TTC549 (cell line): Measurements from ENCODE around the gene MAST3.

Experiments used
- FAIRE-seq: peaks from 2 replicates; lab custom pipeline; 2012; peaks lifted over from hg19 to GRCh38; lab: Jason Lieb, UNC

MAST3 gene

DNA sequence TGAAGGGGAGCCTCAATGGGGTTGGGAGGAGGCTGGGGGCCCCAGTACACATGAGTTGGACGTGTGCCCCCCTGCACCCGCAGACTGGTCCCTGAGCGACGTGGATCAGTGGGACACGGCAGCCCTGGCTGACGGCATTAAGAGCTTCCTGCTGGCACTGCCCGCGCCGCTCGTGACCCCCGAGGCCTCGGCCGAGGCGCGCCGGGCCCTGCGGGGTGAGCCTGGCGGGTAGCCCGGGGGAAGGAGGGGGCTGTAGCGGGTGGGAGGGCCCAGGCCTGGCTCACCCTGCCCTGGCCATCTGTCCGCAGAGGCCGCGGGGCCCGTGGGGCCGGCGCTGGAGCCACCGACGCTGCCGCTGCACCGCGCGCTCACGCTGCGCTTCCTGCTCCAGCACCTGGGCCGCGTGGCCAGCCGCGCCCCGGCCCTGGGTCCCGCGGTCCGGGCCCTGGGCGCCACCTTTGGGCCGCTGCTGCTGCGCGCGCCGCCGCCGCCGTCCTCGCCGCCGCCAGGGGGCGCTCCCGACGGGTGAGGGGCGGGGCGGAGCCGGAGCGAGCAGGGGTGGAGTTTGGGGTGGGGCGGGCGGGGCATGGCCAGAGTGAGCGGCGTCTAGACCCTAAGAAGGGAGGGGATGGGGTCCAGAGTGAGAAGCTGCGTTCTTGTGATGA, 63.5 kb downstream of the MAST3 start:
- FAIRE-seq: no peak

DNA sequence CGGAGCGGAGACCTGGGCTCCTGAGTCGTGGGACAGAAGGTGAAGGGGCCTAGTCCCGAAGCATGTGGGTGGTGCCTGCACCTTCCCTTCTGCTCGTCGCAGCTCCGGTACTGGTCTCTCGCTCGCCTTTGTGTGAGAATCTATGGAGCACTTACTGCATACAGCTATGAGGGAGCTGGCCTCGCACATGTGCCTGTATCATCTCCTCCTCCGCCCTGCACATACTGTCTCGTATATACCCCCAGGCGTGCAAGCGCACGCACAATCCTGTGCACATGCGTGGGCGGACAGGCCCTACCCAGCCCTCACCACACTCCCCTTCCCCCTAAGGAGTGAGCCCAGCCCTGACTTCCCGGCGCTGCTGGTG, 64.0 kb downstream of the MAST3 start:
- FAIRE-seq: no peak

DNA sequence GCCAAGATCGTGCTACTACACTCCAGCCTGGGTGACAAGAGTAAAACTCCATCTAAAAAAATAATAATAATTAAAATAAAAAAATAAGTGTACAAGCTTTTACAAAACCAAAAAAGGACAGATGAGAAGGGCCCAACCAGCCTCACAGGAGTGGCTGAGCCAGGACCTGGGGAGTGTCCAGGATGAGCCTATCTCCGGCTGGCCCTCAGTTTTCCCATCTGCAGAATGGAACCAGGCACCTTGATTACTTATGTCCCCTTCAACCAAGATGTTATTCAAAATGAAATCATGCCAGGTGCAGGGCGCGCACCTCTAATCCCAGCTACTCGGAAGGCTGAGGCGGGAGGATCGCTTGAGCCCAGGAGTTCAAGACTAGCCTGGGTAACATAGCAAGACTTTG, 66.5 kb downstream of the MAST3 start:
- FAIRE-seq: no peak

DNA sequence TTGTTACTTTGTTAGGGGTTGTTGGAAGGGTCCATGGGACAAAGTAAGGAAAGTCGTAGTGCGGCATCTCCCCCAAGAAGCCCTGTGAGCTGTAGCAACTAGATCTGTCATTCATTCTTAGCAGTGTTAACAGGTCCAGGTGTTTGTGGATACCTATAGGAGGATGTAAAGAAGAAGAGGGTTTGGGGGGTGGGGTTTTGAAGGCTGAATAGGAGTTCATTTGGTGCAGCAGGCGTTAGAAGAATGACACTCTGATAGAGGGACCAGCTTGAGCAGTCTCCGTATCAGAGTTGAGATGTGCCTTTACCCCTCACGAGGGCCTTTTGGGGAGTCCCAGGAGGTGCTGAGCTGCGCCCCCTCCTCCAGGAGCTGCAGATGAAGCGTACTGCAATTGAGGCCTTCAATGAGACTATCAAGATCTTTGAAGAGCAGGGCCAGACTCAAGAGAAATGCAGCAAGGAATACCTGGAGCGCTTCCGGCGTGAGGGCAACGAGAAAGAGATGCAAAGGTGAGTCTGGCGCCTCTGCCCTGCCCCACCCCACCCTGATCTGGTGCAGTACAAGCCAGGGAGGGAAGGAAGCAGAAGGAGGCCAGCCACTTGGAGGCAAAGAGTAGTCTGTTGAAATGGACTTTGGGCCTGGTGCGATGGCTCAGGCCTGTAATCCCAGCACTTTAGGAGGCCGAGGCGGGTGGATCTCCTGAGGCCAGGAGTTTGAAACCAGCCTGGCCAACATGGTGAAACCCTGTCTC, 68.4 kb downstream of the MAST3 start:
- FAIRE-seq: no peak

DNA sequence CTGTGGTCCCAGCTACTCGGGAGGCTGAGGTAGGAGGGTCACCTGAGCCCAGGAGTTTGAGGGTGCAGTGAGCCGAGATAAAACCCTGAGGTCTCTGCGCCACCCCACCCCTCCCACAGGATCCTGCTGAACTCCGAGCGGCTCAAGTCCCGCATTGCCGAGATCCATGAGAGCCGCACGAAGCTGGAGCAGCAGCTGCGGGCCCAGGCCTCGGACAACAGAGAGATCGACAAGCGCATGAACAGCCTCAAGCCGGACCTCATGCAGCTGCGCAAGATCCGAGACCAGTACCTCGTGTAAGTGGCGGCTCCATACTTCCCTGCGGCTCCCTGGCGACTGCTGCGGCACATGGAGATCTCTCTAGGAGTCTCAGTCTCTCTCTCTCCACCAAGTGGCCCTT, 69.4 kb downstream of the MAST3 start:
- no peak for FAIRE-seq

DNA sequence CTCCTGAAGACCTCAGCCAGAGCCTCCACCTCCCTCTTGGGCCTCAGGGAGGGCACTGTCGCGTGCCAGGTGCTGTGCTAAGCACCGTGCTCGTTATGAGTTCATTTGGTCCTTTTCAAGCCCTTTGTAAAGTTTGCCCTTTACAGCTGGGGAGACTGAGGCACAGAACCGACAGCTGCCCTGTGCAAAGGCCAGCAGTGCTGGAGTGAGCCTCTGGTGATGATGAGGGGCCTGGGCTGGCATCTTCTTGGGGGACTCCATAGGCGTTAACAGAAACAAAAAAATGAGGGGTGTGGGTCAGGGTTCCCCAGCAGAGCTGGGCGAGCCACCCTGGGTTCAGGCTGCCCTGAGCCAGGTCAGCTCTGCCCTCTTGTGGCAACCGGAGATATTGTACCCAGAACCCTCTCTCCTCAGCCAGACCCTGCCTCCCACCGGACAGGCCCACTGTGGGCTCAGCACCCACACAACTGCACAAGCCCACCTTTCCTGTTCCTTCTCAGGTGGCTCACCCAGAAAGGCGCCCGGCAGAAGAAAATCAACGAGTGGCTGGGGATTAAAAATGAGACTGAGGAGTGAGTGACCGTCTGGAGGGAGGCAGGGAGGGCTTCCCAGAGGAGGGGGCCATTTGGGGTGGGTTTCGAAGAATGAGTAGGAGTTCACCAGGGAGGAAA, 70.5 kb downstream of the MAST3 start:
- no peak for FAIRE-seq

DNA sequence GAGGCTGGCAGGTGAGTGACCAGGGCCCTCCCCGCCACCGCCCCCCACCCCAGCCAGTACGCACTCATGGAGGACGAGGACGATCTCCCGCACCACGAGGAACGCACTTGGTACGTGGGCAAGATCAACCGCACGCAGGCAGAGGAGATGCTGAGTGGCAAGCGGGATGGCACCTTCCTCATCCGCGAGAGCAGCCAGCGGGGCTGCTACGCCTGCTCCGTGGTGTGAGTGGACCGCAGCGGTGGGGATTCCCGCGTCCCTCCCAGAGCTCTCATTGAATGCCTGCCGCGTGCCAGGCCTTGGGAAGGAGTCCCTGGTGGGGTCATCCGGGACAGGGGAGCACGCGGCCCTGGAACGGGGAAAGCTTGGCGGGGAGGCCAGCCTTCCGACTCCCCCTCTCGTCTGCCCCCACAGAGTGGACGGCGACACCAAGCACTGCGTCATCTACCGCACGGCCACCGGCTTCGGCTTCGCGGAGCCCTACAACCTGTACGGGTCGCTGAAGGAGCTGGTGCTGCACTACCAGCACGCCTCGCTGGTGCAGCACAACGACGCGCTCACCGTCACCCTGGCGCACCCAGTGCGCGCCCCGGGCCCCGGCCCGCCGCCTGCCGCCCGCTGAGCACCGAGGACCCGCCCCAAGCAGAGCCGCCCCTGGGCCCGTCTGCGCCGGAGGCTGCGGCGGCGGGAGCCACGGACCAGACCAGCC, 71.2 kb downstream of the MAST3 start:
- FAIRE-seq: no peak

DNA sequence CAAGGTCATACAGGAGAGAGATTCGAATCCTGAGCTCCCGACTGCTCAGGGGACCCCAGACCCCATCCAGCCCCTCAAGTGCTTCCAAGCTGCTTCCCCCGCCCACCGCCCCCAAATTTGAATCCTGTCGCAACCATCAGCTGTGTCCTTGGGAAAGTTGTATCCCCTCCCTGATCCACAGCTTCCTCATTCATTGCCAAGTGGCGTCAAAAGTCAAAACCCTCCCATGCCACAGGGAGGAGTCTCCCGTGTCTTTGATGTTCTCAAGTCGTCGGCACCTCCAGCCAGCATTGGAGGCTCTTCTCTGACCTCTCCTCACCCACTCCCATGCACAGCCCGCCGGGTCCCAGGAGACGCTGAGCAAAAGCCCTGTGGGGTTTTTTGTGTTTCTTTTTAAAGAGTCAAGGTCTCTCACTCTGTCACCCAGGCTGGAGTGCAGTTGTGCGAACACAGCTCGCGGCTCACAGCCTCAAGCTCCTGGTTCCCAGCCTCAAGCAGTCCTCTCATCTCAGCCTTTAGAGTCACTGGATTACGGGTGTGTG, 73.2 kb downstream of the MAST3 start:
- FAIRE-seq: no peak

DNA sequence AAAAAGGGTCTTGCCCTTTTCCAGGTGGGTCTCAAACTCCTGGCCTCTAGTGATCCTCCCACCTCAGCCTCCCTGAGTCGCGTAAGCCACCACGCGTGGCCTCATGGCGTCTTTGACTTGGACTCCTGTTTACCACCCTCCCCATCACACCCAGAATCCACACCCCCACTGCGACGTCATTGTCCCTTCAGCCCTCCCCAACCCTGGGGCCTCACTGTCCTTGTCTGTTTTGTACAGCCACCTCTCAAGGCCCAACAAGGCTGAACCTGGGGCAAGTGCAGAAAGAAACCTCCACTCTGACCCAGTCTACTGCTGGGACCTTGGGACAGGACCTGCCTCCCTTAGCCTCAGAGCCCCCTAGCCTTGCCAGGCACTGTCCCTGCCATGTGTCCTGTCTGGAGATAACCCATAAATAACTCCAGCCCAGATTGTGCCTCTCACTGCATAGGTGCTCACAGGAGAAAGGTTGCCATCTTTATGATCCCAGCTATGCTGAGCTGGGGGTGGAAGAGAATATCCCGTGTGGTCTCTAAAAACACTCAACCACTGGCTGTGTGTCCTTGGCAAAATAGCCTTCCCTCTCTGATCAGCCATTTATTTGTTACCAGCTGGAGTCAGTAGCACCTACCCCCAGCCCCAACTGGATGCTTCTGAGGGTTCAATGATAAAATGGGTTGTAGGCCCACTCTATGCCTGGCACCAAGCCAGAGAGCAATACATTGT, 74.2 kb downstream of the MAST3 start:
- no peak for FAIRE-seq

DNA sequence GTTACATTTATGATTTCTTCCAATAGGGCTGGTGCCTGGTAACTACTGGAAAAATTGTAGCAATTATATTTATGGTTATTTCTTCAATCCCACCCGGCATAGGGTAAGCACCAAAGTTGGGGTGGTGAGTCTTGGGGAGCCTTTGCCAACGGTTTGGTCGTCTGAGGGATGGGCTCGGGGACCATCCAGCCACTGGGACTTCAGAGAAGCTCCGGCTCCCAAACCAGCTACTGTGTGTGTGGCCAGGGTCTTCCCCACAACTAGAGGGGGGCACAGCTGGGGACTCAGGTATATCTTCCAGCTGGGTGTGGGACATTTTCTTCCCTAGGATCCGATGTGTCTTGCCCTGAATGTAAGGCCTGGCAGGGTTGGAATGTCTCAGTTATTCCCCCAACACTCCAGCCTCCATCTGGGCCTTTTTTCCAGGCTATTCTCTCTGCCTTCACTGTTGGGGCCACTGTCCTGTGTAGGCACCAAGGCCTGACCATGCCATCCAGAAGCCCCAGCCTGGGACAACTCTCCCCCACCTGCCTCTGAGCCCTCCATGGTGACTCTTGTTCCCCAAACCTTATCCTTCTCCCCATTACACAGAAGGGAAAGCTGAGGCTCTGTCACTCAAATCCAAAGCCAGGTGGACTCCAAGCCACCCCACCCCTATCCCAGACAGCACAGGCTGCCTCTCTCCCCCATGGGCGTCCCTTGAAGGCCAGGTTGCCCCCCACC, 74.9 kb downstream of the MAST3 start:
- FAIRE-seq: no peak

DNA sequence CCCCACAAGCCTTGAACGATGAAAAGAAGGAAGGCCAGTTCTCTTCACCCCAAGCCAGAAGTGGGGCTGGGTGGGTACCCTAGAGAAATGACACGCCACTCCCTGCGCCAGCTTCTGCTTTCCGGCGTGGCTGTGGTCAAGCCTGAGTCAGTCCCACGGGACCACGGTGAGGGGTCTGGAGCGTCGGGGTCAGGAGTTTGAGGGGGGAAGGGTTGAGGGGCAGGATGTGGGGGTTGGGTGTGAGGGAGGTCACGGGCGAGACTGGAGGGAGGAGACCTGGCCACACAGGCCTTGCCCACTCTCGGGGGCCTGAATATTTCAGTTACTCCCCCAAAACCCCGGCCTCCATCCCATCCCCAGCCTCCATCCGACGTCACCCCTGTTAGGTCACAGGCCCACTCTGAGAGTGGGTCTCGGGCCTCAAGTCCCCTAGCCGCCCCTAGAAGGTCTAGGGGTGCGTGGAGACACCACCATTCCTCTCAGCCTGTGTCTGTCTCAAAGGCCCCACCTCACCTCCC, 75.5 kb downstream of the MAST3 start:
- no peak for FAIRE-seq

DNA sequence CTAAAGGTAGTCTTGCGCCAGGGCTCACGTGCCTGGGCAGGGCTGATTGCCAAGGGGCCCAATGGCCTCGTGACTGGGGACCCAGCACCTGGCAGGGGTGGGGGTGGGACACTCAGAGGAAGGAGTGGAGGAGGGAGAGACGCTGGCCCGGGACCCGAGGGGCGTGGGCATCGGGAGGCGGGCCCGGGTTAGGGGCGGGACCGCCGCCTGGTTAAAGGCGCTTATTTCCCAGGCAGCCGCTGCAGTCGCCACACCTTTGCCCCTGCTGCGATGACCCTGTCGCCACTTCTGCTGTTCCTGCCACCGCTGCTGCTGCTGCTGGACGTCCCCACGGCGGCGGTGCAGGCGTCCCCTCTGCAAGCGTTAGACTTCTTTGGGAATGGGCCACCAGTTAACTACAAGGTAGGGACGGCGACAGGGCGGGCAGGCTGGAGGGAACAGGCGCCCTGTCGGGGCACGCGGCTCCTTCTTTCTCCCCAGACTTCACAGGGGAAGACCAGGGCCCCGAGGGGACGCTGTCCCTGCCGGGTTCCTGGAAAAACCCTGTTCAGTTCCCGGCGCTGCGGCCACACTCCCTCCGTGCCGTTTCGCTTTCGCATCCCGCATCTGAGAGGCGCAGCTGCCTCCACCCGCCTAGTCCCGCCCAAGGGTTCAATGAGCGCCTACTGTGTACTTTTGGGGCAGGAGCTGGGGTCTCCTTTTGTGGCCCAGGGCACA, 76.2 kb downstream of the MAST3 start, which contains the start of gene IFI30:
Gene IFI30, plus strand, starts transcription at position 242 of the 717 bp plus-strand sequence. Its CDS starts 29 bp downstream, at position 271.
- no peak for FAIRE-seq

DNA sequence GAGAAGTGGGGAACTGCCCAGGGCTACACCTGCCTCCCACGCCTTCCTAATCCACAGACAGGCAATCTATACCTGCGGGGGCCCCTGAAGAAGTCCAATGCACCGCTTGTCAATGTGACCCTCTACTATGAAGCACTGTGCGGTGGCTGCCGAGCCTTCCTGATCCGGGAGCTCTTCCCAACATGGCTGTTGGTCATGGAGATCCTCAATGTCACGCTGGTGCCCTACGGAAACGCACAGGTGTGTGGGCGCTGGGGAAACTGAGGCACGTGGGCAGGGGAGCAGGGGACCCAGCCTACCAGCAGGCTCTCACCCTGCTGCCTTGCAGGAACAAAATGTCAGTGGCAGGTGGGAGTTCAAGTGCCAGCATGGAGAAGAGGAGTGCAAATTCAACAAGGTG, 77.4 kb downstream of the MAST3 start:
- FAIRE-seq: no peak

DNA sequence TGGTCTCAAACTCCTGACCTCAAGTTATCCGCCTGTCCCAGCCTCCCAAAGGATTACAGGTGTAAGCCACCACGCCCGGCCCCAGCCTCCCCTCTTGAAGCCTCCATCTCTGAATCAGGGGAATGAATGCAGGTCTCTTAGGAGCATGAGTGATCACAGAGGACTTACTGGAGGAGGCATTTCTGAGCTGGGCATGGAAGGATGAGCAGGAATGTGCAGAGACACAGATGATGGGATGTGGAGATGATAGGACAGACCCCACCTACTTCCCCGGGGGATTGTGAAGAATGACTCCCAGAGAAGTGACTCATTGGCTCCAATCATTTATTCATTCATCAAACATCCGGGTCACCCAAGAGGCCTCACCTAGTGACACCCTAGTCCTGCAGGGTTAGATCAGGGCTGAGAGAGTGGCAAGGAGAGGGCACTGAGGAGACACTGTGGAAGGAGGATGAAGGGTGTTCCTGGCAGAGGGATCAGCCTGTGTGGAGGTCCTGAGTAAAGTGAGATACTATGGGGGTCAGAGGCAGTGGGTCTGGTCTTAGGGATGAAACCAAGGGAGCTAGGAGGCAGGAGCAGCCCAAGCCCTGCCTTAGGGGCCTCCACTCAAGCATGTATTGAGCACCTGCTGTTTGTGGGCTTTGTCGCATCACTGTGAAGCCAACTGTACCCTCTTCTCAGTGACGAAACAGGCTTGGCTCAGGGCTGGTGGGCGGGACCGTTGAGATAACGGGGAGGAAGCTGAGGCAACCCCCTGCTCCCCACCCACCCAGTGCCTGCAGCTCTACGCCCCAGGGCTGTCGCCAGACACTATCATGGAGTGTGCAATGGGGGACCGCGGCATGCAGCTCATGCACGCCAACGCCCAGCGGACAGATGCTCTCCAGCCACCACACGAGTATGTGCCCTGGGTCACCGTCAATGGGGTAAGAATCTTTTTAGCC, 79.1 kb downstream of the MAST3 start:
- FAIRE-seq: no peak

DNA sequence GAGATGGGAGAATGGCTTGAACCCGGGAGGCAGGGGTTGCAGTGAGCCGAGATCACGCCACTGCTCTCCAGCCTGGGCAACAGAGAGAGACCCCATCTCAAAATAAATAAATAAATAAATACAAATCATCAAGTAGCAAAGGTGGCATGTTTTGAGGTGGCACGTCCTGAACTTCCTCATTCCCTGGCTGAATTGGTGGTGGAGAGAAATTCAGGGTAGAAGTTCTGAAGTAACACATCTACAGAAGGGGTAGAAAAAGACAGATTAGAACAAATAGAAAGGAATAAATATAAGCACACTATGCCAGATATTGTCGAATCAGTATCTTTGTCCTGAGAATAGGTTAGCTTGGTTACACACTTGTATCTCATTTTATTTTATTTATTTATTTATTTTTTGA, 82.4 kb downstream of the MAST3 start:
- no peak for FAIRE-seq

DNA sequence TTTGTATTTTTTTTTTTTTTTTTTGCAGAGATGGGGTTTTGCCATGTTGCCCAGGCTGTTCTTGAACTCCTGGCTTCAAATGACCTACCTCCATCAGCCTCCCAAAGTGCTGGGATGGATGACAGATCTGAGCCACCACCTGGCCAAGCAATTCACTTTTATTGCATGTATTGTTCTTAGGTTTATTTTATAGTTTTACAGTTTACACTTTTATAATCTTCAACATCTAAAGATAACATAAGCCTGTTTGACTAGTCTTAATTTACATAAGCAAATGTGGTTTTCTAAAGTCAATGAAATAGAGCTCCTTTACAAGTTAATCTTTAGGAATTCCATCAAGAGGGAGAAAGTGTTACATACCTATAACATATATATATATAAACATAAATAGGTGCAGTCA, 86.0 kb downstream of the MAST3 start:
- no peak for FAIRE-seq

DNA sequence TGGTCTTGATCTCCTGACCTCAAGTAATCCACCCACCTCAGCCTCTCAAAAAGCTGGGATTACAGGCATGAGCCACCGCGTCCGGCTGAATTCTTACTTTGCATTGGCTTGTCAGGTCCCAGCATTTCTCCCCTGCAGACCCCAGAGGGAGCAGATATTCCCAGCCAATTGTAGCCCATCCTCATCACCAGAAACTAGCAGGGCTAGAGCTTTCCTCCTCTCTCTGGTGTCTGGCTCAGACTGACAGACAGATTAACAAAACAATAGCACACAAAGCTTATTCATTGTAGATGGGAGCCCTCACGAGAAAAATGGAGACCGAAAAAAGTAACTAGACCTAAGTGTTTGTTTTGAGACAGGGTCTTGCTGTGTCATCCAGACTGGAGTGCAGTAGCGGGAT, 88.0 kb downstream of the MAST3 start:
- FAIRE-seq: no peak

DNA sequence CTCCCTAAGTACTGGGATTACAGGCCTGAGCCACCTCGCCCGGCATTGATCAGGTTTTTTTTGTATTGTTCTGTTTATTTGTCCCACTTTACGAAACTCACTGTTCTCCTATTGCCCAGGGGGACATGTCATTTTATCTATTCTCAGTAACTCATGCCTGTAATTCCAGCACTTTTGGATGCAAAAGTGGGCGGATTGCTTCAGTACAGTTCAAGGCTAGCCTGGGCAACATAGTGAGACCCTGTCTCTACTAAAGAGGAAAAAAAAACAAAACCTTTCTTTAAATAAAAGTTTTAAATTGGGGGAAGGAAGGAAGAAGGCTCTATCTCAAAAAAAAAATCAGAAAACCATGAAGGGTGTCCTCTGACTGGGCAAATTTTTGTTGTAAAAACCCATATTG, 92.7 kb downstream of the MAST3 start:
- FAIRE-seq: no peak

DNA sequence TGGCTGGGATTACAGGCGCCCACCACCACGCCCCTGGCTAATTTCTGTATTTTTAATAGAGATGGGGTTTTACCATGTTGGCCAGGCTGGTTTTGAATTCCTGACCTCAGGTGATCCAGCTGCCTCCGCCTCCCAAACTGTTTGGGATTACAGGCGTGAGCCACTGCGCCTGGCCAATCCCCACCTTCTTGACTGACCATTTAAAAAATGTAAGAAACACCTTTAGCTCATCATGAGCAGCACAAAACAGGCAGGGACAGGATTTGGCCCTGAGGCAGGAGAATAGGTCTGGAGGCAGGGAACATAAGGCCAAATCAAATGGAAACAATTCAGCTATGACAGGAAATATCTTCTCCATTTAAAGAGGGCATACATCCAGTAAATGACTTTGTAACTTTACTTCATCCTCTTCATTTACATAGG, 94.1 kb downstream of the MAST3 start:
- FAIRE-seq: no peak
